Breast epithelium (tissue), 3 donors: ENCODE data around the gene DMD.

Experiments used
- CTCF ChIP-seq, 3 donors: fragments of 450-650 bp; IDR thresholded peaks; one replicate each; pipeline ENCODE4 v1.5.1; 2016 to 2017; ENCODE audit warnings: antibody characterized with exemption in 3 of 3, mild to moderate bottlenecking in 3 of 3, moderate library complexity in 3 of 3
- POLR2A ChIP-seq: fragments of 450-650 bp; IDR thresholded peaks from one replicate; pipeline ENCODE4 v1.6.1; 2016; ENCODE audit warnings: antibody characterized with exemption, mild to moderate bottlenecking, moderate library complexity
- POLR2AphosphoS5 ChIP-seq, 3 donors: sonication (generic); formaldehyde crosslinking; IDR thresholded peaks; one replicate each; pipeline ENCODE4 v1.6.1; 2017; ENCODE audit warnings: antibody characterized with exemption in 3 of 3

- TF ChIP-seq CTCF (IDR thresholded peaks at IDR 0.05) = no peak
- no peak for TF ChIP-seq POLR2A
- no peak for TF ChIP-seq POLR2AphosphoS5 (IDR thresholded peaks at IDR 0.05)
Measured at GRCh38 chrX:31516527-31516926, 1694.8 kb downstream of the DMD start.
